H1 (cell line): ENCODE results near the gene ZNF831. TPM values are rescaled to one million over a fixed set of nuclear protein-coding genes. Genes with fewer than 3 reads are reported as not detected.

ENCODE experiments used
- CTCF ChIA-PET: fragments of 300-600 bp; sonication (Branson Sonifier 250); formaldehyde crosslinking; loops from one replicate; lab custom pipeline; 2021; ENCODE audit not compliant: partially characterized antibody; lab: Charles Lee
- POLR2A ChIA-PET: fragments of 300-600 bp; sonication (Branson Sonifier 250); formaldehyde crosslinking; loops from one replicate; lab custom pipeline; 2021; ENCODE audit warnings: inconsistent platforms; ENCODE audit not compliant: partially characterized antibody; lab: Charles Lee
- DNase-seq, 2 experiments: peaks; one replicate each; pipeline versions ENCODE4 v3.0.0 to v3.0.0-alpha.2; 2010 to 2022; ENCODE audit warnings: low spot score in 2 of 2, low read depth in 1 of 2, mixed read lengths in 1 of 2
- FAIRE-seq: peaks from 2 replicates; lab custom pipeline; 2011; peaks lifted over from hg19 to GRCh38; lab: Jason Lieb, UNC
- H2AFZ ChIP-seq: 2 replicates; pipeline ENCODE4 v1.8.1; 2012; ENCODE audit warnings: low read length, inconsistent platforms
- H2AK5ac ChIP-seq: 2 replicates; pipeline ENCODE4 v1.6.1; 2013; ENCODE audit warnings: low read depth, low read length
- H2BK120ac ChIP-seq: replicated peaks from 2 replicates; pipeline ENCODE3; 2013; ENCODE audit warnings: low read depth, low read length, inconsistent platforms
- H2BK12ac ChIP-seq: 2 replicates; pipeline ENCODE4 v1.6.1; 2013; ENCODE audit warnings: low read depth, low read length
- H2BK15ac ChIP-seq: 2 replicates; pipeline ENCODE4 v1.6.1; 2013; ENCODE audit warnings: low read length
- H2BK20ac ChIP-seq: 2 replicates; pipeline ENCODE4 v1.6.1; 2013; ENCODE audit warnings: low read length
- H2BK5ac ChIP-seq: 2 replicates; pipeline ENCODE4 v1.6.1; 2013; ENCODE audit warnings: low read depth, low read length
- H3K14ac ChIP-seq: 2 replicates; pipeline ENCODE4 v1.6.1; 2013; ENCODE audit warnings: inconsistent platforms; ENCODE audit not compliant: insufficient read length
- H3K18ac ChIP-seq: 2 replicates; pipeline ENCODE4 v1.6.1; 2013; ENCODE audit warnings: low read length; ENCODE audit errors: extremely low read depth
- H3K23ac ChIP-seq: 2 replicates; pipeline ENCODE4 v1.6.1; 2013; ENCODE audit warnings: inconsistent platforms; ENCODE audit not compliant: insufficient read length
- H3K23me2 ChIP-seq: 2 replicates; pipeline ENCODE4 v1.6.1; 2013; ENCODE audit warnings: low read depth, low read length
- H3K27ac ChIP-seq: 2 replicates; pipeline ENCODE4 v1.6.1; 2011; ENCODE audit warnings: low read depth, low read length, inconsistent platforms
- H3K27me3 ChIP-seq, 4 experiments: replicated peaks in 1 of 4; 1 replicate in 1 of 4; 2 replicates in 3 of 4; pipeline versions ENCODE4 v1.6.1 to v1.8.1; 2011 to 2013; ENCODE audit warnings: low read length in 3 of 4, mild to moderate bottlenecking in 3 of 4, inconsistent platforms in 2 of 4, mixed read lengths in 2 of 4, moderate library complexity in 1 of 4; ENCODE audit not compliant: control insufficient read depth in 3 of 4, insufficient read depth in 3 of 4; ENCODE audit errors: extremely low read depth in 1 of 4
- H3K36me3 ChIP-seq, 4 experiments: 2 replicates each; pipeline versions ENCODE4 v1.6.1 to v1.8.1; 2011 to 2013; ENCODE audit warnings: mild to moderate bottlenecking in 4 of 4, low read length in 3 of 4, moderate library complexity in 2 of 4, control low read depth in 1 of 4, inconsistent platforms in 1 of 4; ENCODE audit not compliant: insufficient read depth in 4 of 4, control insufficient read depth in 2 of 4
- H3K4ac ChIP-seq: replicated peaks from 2 replicates; pipeline ENCODE3; 2013; ENCODE audit warnings: low read length, low read depth, mixed read lengths, inconsistent platforms; ENCODE audit not compliant: insufficient read length
- H3K4me1 ChIP-seq, 4 experiments: replicated peaks in 1 of 4; 1 replicate in 1 of 4; 2 replicates in 3 of 4; pipeline versions ENCODE4 v1.6.1 to v1.8.1; 2011 to 2013; ENCODE audit warnings: low read length in 3 of 4, inconsistent platforms in 2 of 4, mixed read lengths in 1 of 4; ENCODE audit not compliant: insufficient read depth in 4 of 4, control insufficient read depth in 3 of 4
- H3K4me2 ChIP-seq, 2 experiments: 2 replicates each; pipeline versions ENCODE4 v1.6.1 to v1.8.1; 2011 to 2013; ENCODE audit warnings: low read depth in 2 of 2, low read length in 2 of 2, control low read depth in 1 of 2, inconsistent platforms in 1 of 2, mild to moderate bottlenecking in 1 of 2; ENCODE audit not compliant: insufficient read depth in 1 of 2
- H3K4me3 ChIP-seq, 4 experiments: fragments of 200-600, 300-600 bp in 1 of 4; sonication (generic), shearing (Covaris generic), sonication (Bioruptor Twin) in 1 of 4; 2 replicates each; pipeline versions ENCODE4 v1.5.1 to v1.8.1; 2011 to 2016; ENCODE audit warnings: low read length in 4 of 4, low read depth in 3 of 4, control low read depth in 2 of 4, inconsistent platforms in 2 of 4, mild to moderate bottlenecking in 2 of 4, mixed read lengths in 1 of 4, moderate library complexity in 1 of 4; ENCODE audit not compliant: insufficient read depth in 2 of 4; ENCODE audit errors: extremely low read depth in 1 of 4
- H3K56ac ChIP-seq: replicated peaks from 2 replicates; pipeline ENCODE3; 2013; ENCODE audit warnings: low read depth, mild to moderate bottlenecking, mixed read lengths, low read length, inconsistent platforms; ENCODE audit not compliant: insufficient read length
- H3K79me1 ChIP-seq: 2 replicates; pipeline ENCODE4 v1.6.1; 2013; ENCODE audit warnings: low read depth, low read length, control low read depth
- H3K79me2 ChIP-seq, 2 experiments: 2 replicates each; pipeline versions ENCODE4 v1.6.1 to v1.8.1; 2012 to 2013; ENCODE audit warnings: low read length in 2 of 2, mild to moderate bottlenecking in 2 of 2, inconsistent platforms in 1 of 2; ENCODE audit not compliant: insufficient read depth in 2 of 2, control insufficient read depth in 1 of 2
- H3K9ac ChIP-seq, 4 experiments: replicated peaks in 1 of 4; 1 replicate in 1 of 4; 2 replicates in 3 of 4; pipeline versions ENCODE4 v1.6.1 to v1.8.1; 2011 to 2013; ENCODE audit warnings: low read depth in 3 of 4, low read length in 3 of 4, control low read depth in 2 of 4, mild to moderate bottlenecking in 2 of 4, moderate library complexity in 2 of 4, inconsistent platforms in 1 of 4; ENCODE audit errors: extremely low read depth in 1 of 4
- H3K9me3 ChIP-seq, 2 experiments: 2 replicates each; pipeline versions ENCODE4 v1.6.1 to v1.8.1; 2012 to 2013; ENCODE audit warnings: mild to moderate bottlenecking in 2 of 2, moderate library complexity in 2 of 2, control low read depth in 1 of 2, inconsistent platforms in 1 of 2, low read depth in 1 of 2, low read length in 1 of 2, mixed read lengths in 1 of 2; ENCODE audit not compliant: insufficient read depth in 2 of 2
- H4K20me1 ChIP-seq, 2 experiments: replicated peaks in 1 of 2; 2 replicates each; pipeline versions ENCODE3 to v1.8.1; 2011 to 2013; ENCODE audit warnings: inconsistent platforms in 2 of 2, low read length in 2 of 2, mild to moderate bottlenecking in 1 of 2; ENCODE audit not compliant: insufficient read depth in 2 of 2, control insufficient read depth in 1 of 2
- H4K5ac ChIP-seq: 2 replicates; pipeline ENCODE4 v1.6.1; 2013; ENCODE audit warnings: low read length, low read depth, mixed read lengths, inconsistent platforms; ENCODE audit not compliant: insufficient read length
- H4K8ac ChIP-seq: 2 replicates; pipeline ENCODE4 v1.8.0; 2013; ENCODE audit warnings: mild to moderate bottlenecking, moderate library complexity, low read length, inconsistent platforms; ENCODE audit not compliant: insufficient read depth; ENCODE audit errors: extremely low read depth
- H4K91ac ChIP-seq: replicated peaks from 2 replicates; pipeline ENCODE3; 2013; ENCODE audit warnings: low read length, mixed read lengths, inconsistent platforms; ENCODE audit not compliant: insufficient read length
- CBX8 ChIP-seq: fragments of 300-800, 300-1000 bp; sonication (generic); IDR thresholded peaks from 2 replicates; pipeline ENCODE4 v1.7.1; 2016; ENCODE audit warnings: low read depth, low read length, borderline replicate concordance
- CREB1 ChIP-seq: IDR thresholded peaks from 2 replicates; pipeline ENCODE4 v1.6.1; 2012; ENCODE audit warnings: inconsistent platforms
- E2F6 ChIP-seq: IDR thresholded peaks from 2 replicates; pipeline ENCODE4 v1.6.1; 2012; ENCODE audit warnings: inconsistent platforms
- EP300 ChIP-seq, 2 experiments: IDR thresholded peaks; 1 replicate in 1 of 2; 2 replicates in 1 of 2; pipeline ENCODE4 v1.6.1; 2011 to 2012; ENCODE audit warnings: low read depth in 2 of 2, low read length in 2 of 2, mild to moderate bottlenecking in 2 of 2, borderline replicate concordance in 1 of 2, inconsistent platforms in 1 of 2, moderate library complexity in 1 of 2
- EZH2 ChIP-seq: fragments of 200-600 bp; sonication (generic); IDR thresholded peaks from 2 replicates; pipeline ENCODE4 v1.7.1; 2012; ENCODE audit warnings: low read depth, mild to moderate bottlenecking, moderate library complexity, low read length, inconsistent platforms; ENCODE audit not compliant: severe bottlenecking
- KDM5A ChIP-seq: fragments of 200-600 bp; IDR thresholded peaks from 2 replicates; pipeline ENCODE4 v1.7.1; 2012; ENCODE audit warnings: mild to moderate bottlenecking, low read length, inconsistent platforms, mixed read lengths
- POLR2A ChIP-seq, 2 experiments: IDR thresholded peaks; 1 replicate in 1 of 2; 2 replicates in 1 of 2; pipeline ENCODE4 v1.6.1; 2011; ENCODE audit warnings: low read depth in 2 of 2, low read length in 2 of 2, mild to moderate bottlenecking in 2 of 2; ENCODE audit errors: control extremely low read depth in 1 of 2
- POU5F1 ChIP-seq: IDR thresholded peaks from 2 replicates; pipeline ENCODE4 v1.6.1; 2011; ENCODE audit warnings: low read depth, mild to moderate bottlenecking, low read length, moderate library complexity
- SUZ12 ChIP-seq: fragments of 200-600 bp; sonication (generic); IDR thresholded peaks from 2 replicates; pipeline ENCODE4 v1.6.1; 2012; ENCODE audit warnings: mild to moderate bottlenecking, inconsistent platforms, low read length, moderate library complexity, mixed read lengths
- TBP ChIP-seq: IDR thresholded peaks from 2 replicates; pipeline ENCODE4 v1.6.1; 2011; ENCODE audit warnings: low read depth, low read length, improper control_type of control experiment
- TEAD4 ChIP-seq: IDR thresholded peaks from 2 replicates; pipeline ENCODE4 v1.6.1; 2012; ENCODE audit warnings: low read depth, low read length, inconsistent platforms, mixed read lengths
- USF2 ChIP-seq: IDR thresholded peaks from 2 replicates; pipeline ENCODE4 v1.6.1; 2011; ENCODE audit warnings: low read length, improper control_type of control experiment
- YY1 ChIP-seq: IDR thresholded peaks from 2 replicates; pipeline ENCODE4 v1.6.1; 2011; ENCODE audit warnings: low read depth, mild to moderate bottlenecking, low read length
- WGBS, 2 experiments: shearing (Covaris generic) in 1 of 2; methylation state at CpG; one replicate each; pipeline versions ENCODE4 v1.1.6 to v1.1.7; 2013 to 2015; ENCODE audit warnings: low lambda C conversion rate in 2 of 2, mixed read lengths in 2 of 2, inconsistent platforms in 1 of 2, low coverage in 1 of 2, missing lambda C conversion rate in 1 of 2; ENCODE audit not compliant: insufficient replicate concordance in 2 of 2, insufficient coverage in 1 of 2, insufficient read length in 1 of 2; ENCODE audit errors: extremely low coverage in 1 of 2, missing lambda C conversion rate in 1 of 2; 5-methylcytosine and 5-hydroxymethylcytosine counted together
- polyA plus RNA-seq, 7 experiments: library from polyadenylated mRNA; depleted of rRNA in 3 of 7; stranded (reverse) in 5 of 7; unstranded in 2 of 7; fragments of >200 nt in 5 of 7; fragments of 200-250 nt in 2 of 7; gene quantifications; 1 replicate in 5 of 7; 2 replicates in 1 of 7; 4 replicates in 1 of 7; pipeline versions ENCODE4 v1.2.1 to v1.2.3, GENCODE V29; 2011 to 2013; ENCODE audit warnings: missing spikeins in 2 of 7, mixed read lengths in 2 of 7
- total RNA-seq: library from RNA; stranded (reverse); fragmentation: NEBNext Ultra II Directional; extraction: Animal tissue kit (Norgen Biotek cat#: 25700); gene quantifications from 2 replicates; pipeline ENCODE4 v1.2.1, GENCODE V29; 2021

The ZNF831 gene
- total and polyA plus RNA-seq, 2 of the 8 experiments (the other 6 are each of a cell fraction or from before 2014, with no cell fraction given): not detected

- Histone ChIP-seq H3K23me2 (no peaks in the 10 kb centered on the region), H3K4me1 (peaks cover 0 to 2% (median 0%) of the 10 kb centered on the region in 4 experiments; a peak in 1 of 7 replicates), H3K27me3 (peaks cover 0 to 2% (median 0%) of the 10 kb centered on the region in 4 experiments; a peak in 3 of 7 replicates), H4K20me1 (no peaks in the 10 kb centered on the region), H2BK120ac (no peak overlapping the region), H3K18ac (no peak overlapping the region), H3K36me3 (no peaks in the 10 kb centered on the region), H3K56ac (no peak overlapping the region), H3K4me3 (no peak overlapping the region), H3K79me2 (no peaks in the 10 kb centered on the region), H2BK12ac (no peak overlapping the region), H3K9me3 (no peaks in the 10 kb centered on the region), H3K79me1 (no peaks in the 10 kb centered on the region), H2BK15ac (no peak overlapping the region), H2AFZ (no peak overlapping the region), H4K5ac (no peak overlapping the region), H3K23ac (no peak overlapping the region), H2BK20ac (no peak overlapping the region), H3K9ac (no peak overlapping the region), H3K27ac (no peak overlapping the region), H3K14ac (no peak overlapping the region), H3K4ac (no peak overlapping the region), H4K8ac (no peak overlapping the region), H2AK5ac (no peak overlapping the region), H3K4me2 (no peak overlapping the region), H2BK5ac (no peak overlapping the region), H4K91ac (no peak overlapping the region)
- ChIA-PET POLR2A (interaction anchor here (0.9 kb wide), 1 partner anchor 154 kb away, joined by 3 read pairs; no protein-coding TSS in a partner anchor), CTCF (interaction anchor here (0.9 kb wide), 1 partner anchor 129 kb away, joined by 3 read pairs; no protein-coding TSS in a partner anchor)
- WGBS, 2 experiments: 85% methylated on average over 6 of the region's 6 CpGs; no CpG with 5 or more reads in 1 of the 2 experiments
- DNase-seq: no peak
- FAIRE-seq: no peak
- TF ChIP-seq POU5F1 (no peak), SUZ12 (no peak), EP300 (IDR thresholded peaks at IDR 0.05; ENCODE audit: borderline replicate concordance in 1 of 2, low read depth in 2 of 2, low read length in 2 of 2) (no peak), KDM5A (no peak), CBX8 (no peak), USF2 (no peak), E2F6 (no peak), TBP (no peak), POLR2A (IDR thresholded peaks at IDR 0.05; ENCODE audit: control extremely low read depth in 1 of 2, low read depth in 2 of 2, low read length in 2 of 2) (no peak), EZH2 (no peak), YY1 (no peak), TEAD4 (no peak), CREB1 (no peak)
These were observed 86.7 kb downstream of the ZNF831 start for GRCh38 chr20:59250293-59250692.
